Measurements from ENCODE around the gene PIK3CA.

The PIK3CA gene

GRCh38 chr3:179158336-179159039 is 10.3 kb downstream of the PIK3CA start:
- H3K4me1 ChIP-seq (ENCODE audit: control insufficient read depth, insufficient read depth, low read length) = no peaks in the 10 kb centered on the region
- H3K27me3 ChIP-seq (ENCODE audit: control insufficient read depth, insufficient read depth, low read length) = no peaks in the 10 kb centered on the region
- no peak overlapping the region for H3K9ac ChIP-seq (ENCODE audit: low read length)
- H3K4me3 ChIP-seq (ENCODE audit: low read depth, low read length) = no peak overlapping the region
- H3K9me3 ChIP-seq (ENCODE audit: control insufficient read depth, insufficient read depth, low read depth, low read length) = peaks cover 5% of the 10 kb centered on the region; the same call in 1 of the 2 replicates
- no peak overlapping the region for H3K27ac ChIP-seq (ENCODE audit: low read depth, low read length)
- no peaks in the 10 kb centered on the region; the same call in 1 of the 2 replicates for H3K36me3 ChIP-seq (ENCODE audit: control insufficient read depth, insufficient read depth, low read length)

DNA sequence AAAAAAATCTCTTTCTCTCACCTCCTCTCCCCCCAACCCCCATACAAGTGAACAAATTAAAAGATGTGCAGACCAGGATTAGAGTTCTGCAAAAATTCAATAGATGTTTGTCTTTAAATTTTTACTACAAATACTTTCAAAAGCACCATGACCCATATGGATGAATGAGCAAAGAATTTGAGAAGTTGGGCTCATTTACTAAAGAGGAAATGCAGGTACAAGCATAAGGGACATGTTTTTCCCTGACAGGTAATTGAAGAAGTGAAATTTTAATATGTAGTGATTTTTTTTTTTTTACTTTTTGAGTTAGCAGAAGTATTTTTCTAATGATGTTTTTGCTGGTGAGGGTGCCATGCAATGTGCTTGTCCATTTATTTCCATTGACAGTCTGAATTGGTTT is 15.3 kb downstream of the PIK3CA start:
- no peak overlapping the region for H3K4me3 ChIP-seq (ENCODE audit: low read depth, low read length)
- H3K4me1 ChIP-seq (ENCODE audit: control insufficient read depth, insufficient read depth, low read length) = no peaks in the 10 kb centered on the region
- H3K9ac ChIP-seq (ENCODE audit: low read length) = no peak overlapping the region
- no peaks in the 10 kb centered on the region for H3K9me3 ChIP-seq (ENCODE audit: control insufficient read depth, insufficient read depth, low read depth, low read length)
- no peak overlapping the region for H3K27ac ChIP-seq (ENCODE audit: low read depth, low read length)
- H3K36me3 ChIP-seq (ENCODE audit: control insufficient read depth, insufficient read depth, low read length) = no peaks in the 10 kb centered on the region
- H3K27me3 ChIP-seq (ENCODE audit: control insufficient read depth, insufficient read depth, low read length) = no peaks in the 10 kb centered on the region

- no peaks in the 10 kb centered on the region for H3K9me3 ChIP-seq (ENCODE audit: control insufficient read depth, insufficient read depth, low read depth, low read length)
- H3K27ac ChIP-seq (ENCODE audit: low read depth, low read length) = no peak overlapping the region
- H3K9ac ChIP-seq (ENCODE audit: low read length) = no peak overlapping the region
- H3K4me1 ChIP-seq (ENCODE audit: control insufficient read depth, insufficient read depth, low read length) = no peaks in the 10 kb centered on the region
- no peaks in the 10 kb centered on the region for H3K27me3 ChIP-seq (ENCODE audit: control insufficient read depth, insufficient read depth, low read length)
- no peaks in the 10 kb centered on the region for H3K36me3 ChIP-seq (ENCODE audit: control insufficient read depth, insufficient read depth, low read length)
- no peak overlapping the region for H3K4me3 ChIP-seq (ENCODE audit: low read depth, low read length)
Measured at GRCh38 chr3:179164857-179165256, 16.7 kb downstream of the PIK3CA start.

- H3K27me3 ChIP-seq (ENCODE audit: control insufficient read depth, insufficient read depth, low read length) = no peaks in the 10 kb centered on the region
- no peaks in the 10 kb centered on the region for H3K4me1 ChIP-seq (ENCODE audit: control insufficient read depth, insufficient read depth, low read length)
- H3K27ac ChIP-seq (ENCODE audit: low read depth, low read length) = no peak overlapping the region
- no peak overlapping the region for H3K4me3 ChIP-seq (ENCODE audit: low read depth, low read length)
- no peaks in the 10 kb centered on the region for H3K36me3 ChIP-seq (ENCODE audit: control insufficient read depth, insufficient read depth, low read length)
- H3K9me3 ChIP-seq (ENCODE audit: control insufficient read depth, insufficient read depth, low read depth, low read length) = peaks cover 4% of the 10 kb centered on the region; the same call in 1 of the 2 replicates
- H3K9ac ChIP-seq (ENCODE audit: low read length) = no peak overlapping the region
Measured at GRCh38 chr3:179166561-179167201, 18.5 kb downstream of the PIK3CA start.

- no peak overlapping the region for H3K9ac ChIP-seq (ENCODE audit: low read length)
- no peaks in the 10 kb centered on the region for H3K4me1 ChIP-seq (ENCODE audit: control insufficient read depth, insufficient read depth, low read length)
- no peak overlapping the region for H3K27ac ChIP-seq (ENCODE audit: low read depth, low read length)
- peaks cover 9% of the 10 kb centered on the region; the same call in 1 of the 2 replicates for H3K9me3 ChIP-seq (ENCODE audit: control insufficient read depth, insufficient read depth, low read depth, low read length)
- H3K36me3 ChIP-seq (ENCODE audit: control insufficient read depth, insufficient read depth, low read length) = no peaks in the 10 kb centered on the region
- H3K4me3 ChIP-seq (ENCODE audit: low read depth, low read length) = no peak overlapping the region
- no peaks in the 10 kb centered on the region for H3K27me3 ChIP-seq (ENCODE audit: control insufficient read depth, insufficient read depth, low read length)
Measured at GRCh38 chr3:179168918-179169317, 20.8 kb downstream of the PIK3CA start.

DNA sequence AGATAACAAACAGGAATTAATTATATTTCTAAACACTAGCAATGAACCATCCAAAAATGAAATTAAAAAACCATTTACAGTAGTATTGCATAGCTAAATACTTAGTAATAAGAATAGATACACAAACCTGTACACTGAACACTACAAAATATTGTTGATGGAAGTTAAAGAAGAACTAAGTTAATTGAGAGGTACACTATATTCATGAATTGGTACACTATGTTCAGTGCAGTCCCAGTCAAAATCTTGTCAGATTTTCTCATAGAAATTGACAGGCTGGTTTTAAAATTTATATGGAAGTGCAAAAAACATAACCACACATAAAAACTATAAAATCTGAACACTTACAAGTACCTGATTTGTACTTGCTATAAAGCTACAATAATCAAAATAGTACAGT is 24.4 kb downstream of the PIK3CA start:
- no peaks in the 10 kb centered on the region for H3K36me3 ChIP-seq (ENCODE audit: control insufficient read depth, insufficient read depth, low read length)
- H3K9ac ChIP-seq (ENCODE audit: low read length) = no peak overlapping the region
- H3K4me3 ChIP-seq (ENCODE audit: low read depth, low read length) = no peak overlapping the region
- no peak overlapping the region for H3K27ac ChIP-seq (ENCODE audit: low read depth, low read length)
- no peaks in the 10 kb centered on the region for H3K27me3 ChIP-seq (ENCODE audit: control insufficient read depth, insufficient read depth, low read length)
- H3K4me1 ChIP-seq (ENCODE audit: control insufficient read depth, insufficient read depth, low read length) = peaks cover 16% of the 10 kb centered on the region
- H3K9me3 ChIP-seq (ENCODE audit: control insufficient read depth, insufficient read depth, low read depth, low read length) = peaks cover 9% of the 10 kb centered on the region; the same call in 1 of the 2 replicates

- Histone ChIP-seq H3K4me1 (ENCODE audit: control insufficient read depth, insufficient read depth, low read length) (peaks cover 25% of the 10 kb centered on the region), H3K9ac (ENCODE audit: low read length) (no peak overlapping the region), H3K9me3 (ENCODE audit: control insufficient read depth, insufficient read depth, low read depth, low read length) (peaks cover 9% of the 10 kb centered on the region; the same call in 1 of the 2 replicates), H3K36me3 (ENCODE audit: control insufficient read depth, insufficient read depth, low read length) (no peaks in the 10 kb centered on the region), H3K27me3 (ENCODE audit: control insufficient read depth, insufficient read depth, low read length) (no peaks in the 10 kb centered on the region), H3K4me3 (ENCODE audit: low read depth, low read length) (no peak overlapping the region), H3K27ac (ENCODE audit: low read depth, low read length) (no peak overlapping the region)
Measured at GRCh38 chr3:179174316-179174715, 26.2 kb downstream of the PIK3CA start.

DNA sequence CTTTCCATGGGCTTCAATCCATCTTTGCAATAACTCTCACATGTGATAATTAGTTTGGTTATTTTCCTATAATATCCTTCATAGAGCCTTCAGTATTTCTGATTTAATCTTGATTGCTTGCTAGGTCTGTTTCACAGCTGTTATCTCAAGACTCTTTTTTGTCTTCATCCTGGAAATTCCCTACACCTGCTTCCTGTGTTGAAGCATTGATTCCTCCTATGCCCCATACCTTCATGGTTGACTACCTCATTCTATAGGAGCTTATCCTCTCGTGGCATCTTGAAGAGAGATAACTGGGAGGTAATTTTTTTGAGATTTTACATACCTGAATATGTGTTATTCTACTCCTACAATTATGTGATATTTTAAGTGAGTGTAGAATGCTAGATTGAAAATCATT is 26.7 kb downstream of the PIK3CA start:
- Histone ChIP-seq H3K27me3 (ENCODE audit: control insufficient read depth, insufficient read depth, low read length) (no peaks in the 10 kb centered on the region), H3K9me3 (ENCODE audit: control insufficient read depth, insufficient read depth, low read depth, low read length) (peaks cover 9% of the 10 kb centered on the region; the same call in 1 of the 2 replicates), H3K27ac (ENCODE audit: low read depth, low read length) (0 out of 2 replicates have a peak overlapping the region, but pooled peaks have one; percentile 26), H3K36me3 (ENCODE audit: control insufficient read depth, insufficient read depth, low read length) (no peaks in the 10 kb centered on the region), H3K4me1 (ENCODE audit: control insufficient read depth, insufficient read depth, low read length) (peaks cover 26% of the 10 kb centered on the region), H3K4me3 (ENCODE audit: low read depth, low read length) (no peak overlapping the region), H3K9ac (ENCODE audit: low read length) (no peak overlapping the region)

GRCh38 chr3:179175358-179175757 is 27.2 kb downstream of the PIK3CA start:
- peaks cover 9% of the 10 kb centered on the region; the same call in 1 of the 2 replicates for H3K9me3 ChIP-seq (ENCODE audit: control insufficient read depth, insufficient read depth, low read depth, low read length)
- no peaks in the 10 kb centered on the region for H3K27me3 ChIP-seq (ENCODE audit: control insufficient read depth, insufficient read depth, low read length)
- H3K9ac ChIP-seq (ENCODE audit: low read length) = no peak overlapping the region
- 0 out of 2 replicates have a peak overlapping the region, but pooled peaks have one; percentile 26 for H3K27ac ChIP-seq (ENCODE audit: low read depth, low read length)
- peaks cover 31% of the 10 kb centered on the region for H3K4me1 ChIP-seq (ENCODE audit: control insufficient read depth, insufficient read depth, low read length)
- no peak overlapping the region for H3K4me3 ChIP-seq (ENCODE audit: low read depth, low read length)
- H3K36me3 ChIP-seq (ENCODE audit: control insufficient read depth, insufficient read depth, low read length) = no peaks in the 10 kb centered on the region

DNA sequence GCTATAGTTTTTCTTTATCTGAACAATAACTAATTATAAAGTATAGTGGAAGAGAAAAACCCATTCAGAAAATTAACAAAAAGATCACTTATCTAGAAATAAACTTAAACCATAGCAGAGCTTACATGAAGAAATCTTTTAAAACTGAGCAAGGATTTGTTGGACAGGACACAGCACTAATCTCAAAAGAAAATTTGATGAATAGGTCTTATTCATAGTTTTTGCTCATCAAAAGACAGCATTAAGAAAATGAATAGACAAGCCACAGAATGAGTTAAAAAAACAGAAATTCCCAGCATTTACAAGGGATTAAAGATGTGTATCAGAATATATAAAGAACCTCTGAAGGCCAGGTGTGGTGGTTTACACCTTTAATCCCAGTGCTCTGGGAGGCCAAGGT is 29.5 kb downstream of the PIK3CA start:
- Histone ChIP-seq H3K4me3 (ENCODE audit: low read depth, low read length) (no peak overlapping the region), H3K36me3 (ENCODE audit: control insufficient read depth, insufficient read depth, low read length) (no peaks in the 10 kb centered on the region), H3K9ac (ENCODE audit: low read length) (no peak overlapping the region), H3K9me3 (ENCODE audit: control insufficient read depth, insufficient read depth, low read depth, low read length) (peaks cover 1% of the 10 kb centered on the region; the same call in 1 of the 2 replicates), H3K27ac (ENCODE audit: low read depth, low read length) (no peak overlapping the region), H3K27me3 (ENCODE audit: control insufficient read depth, insufficient read depth, low read length) (no peaks in the 10 kb centered on the region), H3K4me1 (ENCODE audit: control insufficient read depth, insufficient read depth, low read length) (peaks cover 47% of the 10 kb centered on the region)

GRCh38 chr3:179179256-179179655 is 31.1 kb downstream of the PIK3CA start:
- H3K4me3 ChIP-seq (ENCODE audit: low read depth, low read length) = no peak overlapping the region
- no peaks in the 10 kb centered on the region for H3K9me3 ChIP-seq (ENCODE audit: control insufficient read depth, insufficient read depth, low read depth, low read length)
- no peak overlapping the region for H3K9ac ChIP-seq (ENCODE audit: low read length)
- H3K36me3 ChIP-seq (ENCODE audit: control insufficient read depth, insufficient read depth, low read length) = no peaks in the 10 kb centered on the region
- no peaks in the 10 kb centered on the region for H3K27me3 ChIP-seq (ENCODE audit: control insufficient read depth, insufficient read depth, low read length)
- H3K4me1 ChIP-seq (ENCODE audit: control insufficient read depth, insufficient read depth, low read length) = peaks cover 47% of the 10 kb centered on the region
- H3K27ac ChIP-seq (ENCODE audit: low read depth, low read length) = no peak overlapping the region
